ENCODE results near the gene ABCC4. TPM values are rescaled to one million over a fixed set of nuclear protein-coding genes. Genes with fewer than 3 reads are reported as not detected.
"Not testable (repeated sequence)": the region's sequence is repeated elsewhere in the genome, so short reads cannot be mapped to it uniquely, and the experiment has no call there.

Gene ABCC4
- total RNA-seq, 1 experiment from 2014 or later, result 17.7 TPM

DNA sequence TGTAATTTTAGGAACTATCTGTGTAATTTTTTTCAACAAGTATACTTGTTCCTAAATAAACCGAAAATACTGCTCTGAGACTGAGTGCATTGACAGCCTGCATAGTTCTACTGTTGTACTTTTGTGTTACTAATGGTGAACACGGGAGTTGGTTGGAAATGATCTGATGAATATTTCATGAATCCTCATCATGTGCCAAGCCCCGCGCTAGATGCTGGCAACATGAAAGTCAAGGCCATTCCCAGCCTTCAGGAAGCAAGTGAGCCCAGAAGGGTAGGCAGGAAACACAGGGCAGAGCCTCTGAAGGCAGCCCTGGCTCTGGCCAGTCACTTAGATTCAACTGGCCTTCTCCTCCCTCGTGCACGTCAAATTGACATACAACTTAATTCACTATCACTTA, 106.1 kb downstream of the ABCC4 start:
- intact Hi-C loops (cut with micrococcal nuclease), result no loop called here
- no peaks in the 10 kb centered on the region for H3K79me2 ChIP-seq (ENCODE audit: low read length)
- H3K27me3 ChIP-seq (ENCODE audit: low read length), result no peaks in the 10 kb centered on the region
- no peak overlapping the region for H3K9ac ChIP-seq (ENCODE audit: low read length)
- no peak overlapping the region for H2AFZ ChIP-seq (ENCODE audit: low read length)
- ATAC-seq (no peak), DNase-seq (no peak)
- H3K4me1 ChIP-seq (ENCODE audit: insufficient read depth, low read length), result no peaks in the 10 kb centered on the region
- no peaks in the 10 kb centered on the region for H3K9me3 ChIP-seq (ENCODE audit: low read length)
- H3K4me2 ChIP-seq (ENCODE audit: low read length), result no peak overlapping the region
- no peaks in the 10 kb centered on the region for H3F3A ChIP-seq (ENCODE audit: low read length, unreplicated experiment)
- ChIA-PET CTCF (no interaction called here), POLR2A (ENCODE audit: unreplicated experiment) (no interaction called here)
- no TSS peak for BruUV-seq (replicated peaks)
- no peak overlapping the region for H3K27ac ChIP-seq (ENCODE audit: low read length)
- no peaks in the 10 kb centered on the region for H4K20me1 ChIP-seq (ENCODE audit: low read length)
- no peak overlapping the region for H3K4me3 ChIP-seq (ENCODE audit: low read length)
- no peak for TF ChIP-seq EZH2 (IDR thresholded peaks at IDR 0.05; ENCODE audit: low read length, unreplicated experiment)
- TF ChIP-seq, protein P1, sequence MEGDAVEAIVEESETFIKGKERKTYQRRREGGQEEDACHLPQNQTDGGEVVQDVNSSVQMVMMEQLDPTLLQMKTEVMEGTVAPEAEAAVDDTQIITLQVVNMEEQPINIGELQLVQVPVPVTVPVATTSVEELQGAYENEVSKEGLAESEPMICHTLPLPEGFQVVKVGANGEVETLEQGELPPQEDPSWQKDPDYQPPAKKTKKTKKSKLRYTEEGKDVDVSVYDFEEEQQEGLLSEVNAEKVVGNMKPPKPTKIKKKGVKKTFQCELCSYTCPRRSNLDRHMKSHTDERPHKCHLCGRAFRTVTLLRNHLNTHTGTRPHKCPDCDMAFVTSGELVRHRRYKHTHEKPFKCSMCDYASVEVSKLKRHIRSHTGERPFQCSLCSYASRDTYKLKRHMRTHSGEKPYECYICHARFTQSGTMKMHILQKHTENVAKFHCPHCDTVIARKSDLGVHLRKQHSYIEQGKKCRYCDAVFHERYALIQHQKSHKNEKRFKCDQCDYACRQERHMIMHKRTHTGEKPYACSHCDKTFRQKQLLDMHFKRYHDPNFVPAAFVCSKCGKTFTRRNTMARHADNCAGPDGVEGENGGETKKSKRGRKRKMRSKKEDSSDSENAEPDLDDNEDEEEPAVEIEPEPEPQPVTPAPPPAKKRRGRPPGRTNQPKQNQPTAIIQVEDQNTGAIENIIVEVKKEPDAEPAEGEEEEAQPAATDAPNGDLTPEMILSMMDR (conservative IDR thresholded peaks at IDR 0.05; ENCODE audit: low read depth, low read length), result no peak
- no peak for TF ChIP-seq EZH2phosphoT487 (IDR thresholded peaks at IDR 0.05; ENCODE audit: borderline replicate concordance, low read length)
- no peaks in the 10 kb centered on the region for H3K36me3 ChIP-seq (ENCODE audit: low read depth, low read length)
- no peaks in the 10 kb centered on the region for H3K9me2 ChIP-seq (replicated peaks; ENCODE audit: low read length)

DNA sequence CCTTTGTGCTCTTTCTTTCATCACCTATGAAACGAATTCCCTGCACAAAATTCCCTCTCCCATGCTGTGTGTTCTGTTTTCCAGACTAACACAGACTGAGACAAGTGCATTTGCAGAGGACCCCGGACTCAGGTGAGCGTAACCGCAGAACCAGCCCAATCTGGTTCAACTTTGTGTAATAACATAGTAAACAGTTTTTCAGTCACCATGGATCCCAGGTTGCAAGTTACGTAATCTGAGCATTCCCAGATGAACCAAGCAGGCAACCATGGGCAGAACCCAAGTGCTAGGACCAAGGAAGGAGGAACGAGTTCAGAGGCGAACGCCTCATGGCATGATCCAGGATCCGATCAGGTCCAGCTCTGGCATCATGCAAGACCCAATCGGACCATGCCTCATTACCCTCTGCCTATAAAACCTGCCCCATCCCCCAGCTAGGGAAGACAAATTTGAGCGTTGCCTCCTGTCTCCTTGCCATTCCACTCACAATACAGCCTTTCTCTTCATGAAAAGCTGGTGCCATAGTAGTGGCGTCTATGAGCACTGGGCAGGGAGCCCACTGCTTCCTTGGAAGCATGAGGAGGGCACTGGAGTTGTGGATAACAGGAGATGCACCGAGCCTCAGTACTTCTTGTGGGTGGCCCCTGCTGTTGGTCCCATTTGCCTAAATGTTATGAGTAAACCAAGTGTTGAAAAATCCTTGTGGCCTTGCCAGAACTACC, 107.6 kb downstream of the ABCC4 start:
- POLR2A ChIA-PET (ENCODE audit: unreplicated experiment), result no interaction called here
- H3K9me3 ChIP-seq (ENCODE audit: low read length), result no peaks in the 10 kb centered on the region
- ATAC-seq (no peak), DNase-seq (no peak)
- no peaks in the 10 kb centered on the region for H3K4me1 ChIP-seq (ENCODE audit: insufficient read depth, low read length)
- no peak overlapping the region for H3K9ac ChIP-seq (ENCODE audit: low read length)
- CTCF ChIA-PET, result no interaction called here
- no peak overlapping the region for H2AFZ ChIP-seq (ENCODE audit: low read length)
- TF ChIP-seq EZH2phosphoT487 (IDR thresholded peaks at IDR 0.05; ENCODE audit: borderline replicate concordance, low read length) (no peak), EZH2 (IDR thresholded peaks at IDR 0.05; ENCODE audit: low read length, unreplicated experiment) (no peak)
- H4K20me1 ChIP-seq (ENCODE audit: low read length), result no peaks in the 10 kb centered on the region
- H3F3A ChIP-seq (ENCODE audit: low read length, unreplicated experiment), result no peaks in the 10 kb centered on the region
- no peaks in the 10 kb centered on the region for H3K79me2 ChIP-seq (ENCODE audit: low read length)
- no peaks in the 10 kb centered on the region for H3K9me2 ChIP-seq (replicated peaks; ENCODE audit: low read length)
- no peak overlapping the region for H3K4me2 ChIP-seq (ENCODE audit: low read length)
- no peak overlapping the region for H3K27ac ChIP-seq (ENCODE audit: low read length)
- H3K4me3 ChIP-seq (ENCODE audit: low read length), result no peak overlapping the region
- no peaks in the 10 kb centered on the region for H3K27me3 ChIP-seq (ENCODE audit: low read length)
- no TSS peak for BruUV-seq (replicated peaks)
- H3K36me3 ChIP-seq (ENCODE audit: low read depth, low read length), result no peaks in the 10 kb centered on the region
- intact Hi-C loops (cut with micrococcal nuclease), result loop anchor here (5.0 kb wide), 1 partner anchor 79 kb away; no protein-coding TSS in a partner anchor

DNA sequence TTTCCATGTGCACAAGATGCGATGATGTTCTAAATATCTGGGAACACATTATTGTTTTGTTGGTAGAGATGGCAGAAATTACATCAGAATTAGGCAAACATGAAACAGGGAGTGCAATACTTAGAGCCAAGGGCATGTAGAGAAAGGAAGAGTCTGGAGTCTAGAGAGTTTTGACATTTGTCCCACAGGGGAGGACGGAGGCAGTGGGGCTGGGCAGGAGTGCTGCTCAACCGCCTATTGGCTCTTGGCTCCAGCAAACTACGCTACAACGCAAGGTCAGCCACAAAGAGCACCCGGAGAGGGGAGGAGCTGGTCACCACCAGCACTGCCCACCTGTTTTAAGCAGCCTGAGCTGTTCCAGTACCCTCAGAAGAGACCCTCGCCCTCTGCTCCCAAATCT, 108.3 kb downstream of the ABCC4 start:
- intact Hi-C loops (cut with micrococcal nuclease), result loop anchor here (5.0 kb wide), 1 partner anchor 79 kb away; no protein-coding TSS in a partner anchor
- ChIA-PET POLR2A (ENCODE audit: unreplicated experiment) (no interaction called here), CTCF (interaction anchor here (0.5 to 1.7 kb wide), 3 partner anchors 88 to 641 kb away, joined by 3 to 12 read pairs (median 3); no protein-coding TSS in a partner anchor)

DNA sequence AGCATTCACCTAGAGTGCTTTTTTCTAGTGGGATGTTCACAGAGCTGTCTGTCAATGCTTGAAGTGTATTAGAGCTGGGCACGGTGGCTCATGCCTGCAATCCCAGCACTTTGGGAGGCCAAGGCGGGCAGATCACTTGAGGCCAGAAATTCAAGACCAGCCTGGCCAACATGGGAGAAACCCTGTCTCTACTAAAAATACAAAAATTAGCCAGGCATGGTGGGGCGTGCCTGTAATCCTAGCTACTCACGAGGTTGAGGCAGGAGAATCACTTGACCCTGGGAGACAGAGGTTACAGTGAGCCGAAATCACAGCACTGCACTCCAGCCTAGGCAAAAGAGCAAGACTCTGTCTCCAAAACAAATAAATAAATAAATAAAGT, 108.7 kb downstream of the ABCC4 start:
- DNase-seq; BruUV-seq (replicated peaks); H2AFZ ChIP-seq (ENCODE audit: low read length); H3K27me3 ChIP-seq (ENCODE audit: low read length); POLR2A ChIA-PET (ENCODE audit: unreplicated experiment); H3K27ac ChIP-seq (ENCODE audit: low read length); ATAC-seq; H3K79me2 ChIP-seq (ENCODE audit: low read length); H3K36me3 ChIP-seq (ENCODE audit: low read depth, low read length); H3K9me3 ChIP-seq (ENCODE audit: low read length); H3K4me1 ChIP-seq (ENCODE audit: insufficient read depth, low read length); H4K20me1 ChIP-seq (ENCODE audit: low read length); H3K9me2 ChIP-seq (replicated peaks; ENCODE audit: low read length); H3K4me3 ChIP-seq (ENCODE audit: low read length); H3K9ac ChIP-seq (ENCODE audit: low read length); H3K4me2 ChIP-seq (ENCODE audit: low read length); H3F3A ChIP-seq (ENCODE audit: low read length, unreplicated experiment): not testable (repeated sequence)
- CTCF ChIA-PET, result interaction anchor here (0.5 to 1.7 kb wide), 3 partner anchors 89 to 641 kb away, joined by 3 to 12 read pairs (median 3); no protein-coding TSS in a partner anchor
- intact Hi-C loops (cut with micrococcal nuclease), result loop anchor here (5.0 kb wide), 1 partner anchor 80 kb away; no protein-coding TSS in a partner anchor

More for the DNA sequence above, 108.3 kb downstream of the ABCC4 start:
- no peaks in the 10 kb centered on the region for H3K9me3 ChIP-seq (ENCODE audit: low read length)
- no peak for DNase-seq
- no peaks in the 10 kb centered on the region; the same call in 1 of the 2 replicates for H3K36me3 ChIP-seq (ENCODE audit: low read depth, low read length)
- BruUV-seq (replicated peaks), result no TSS peak
- no peak overlapping the region for H3K27ac ChIP-seq (ENCODE audit: low read length)
- H3K79me2 ChIP-seq (ENCODE audit: low read length), result no peaks in the 10 kb centered on the region
- H3K27me3 ChIP-seq (ENCODE audit: low read length), result no peaks in the 10 kb centered on the region
- no peaks in the 10 kb centered on the region for H3F3A ChIP-seq (ENCODE audit: low read length, unreplicated experiment)
- H4K20me1 ChIP-seq (ENCODE audit: low read length), result no peaks in the 10 kb centered on the region
- no peak for ATAC-seq
- TF ChIP-seq EZH2phosphoT487 (IDR thresholded peaks at IDR 0.05; ENCODE audit: borderline replicate concordance, low read length) (no peak), EZH2 (IDR thresholded peaks at IDR 0.05; ENCODE audit: low read length, unreplicated experiment) (no peak)
- TF ChIP-seq, protein P1 (conservative IDR thresholded peaks at IDR 0.05; ENCODE audit: low read depth, low read length), result no peak
- H3K4me3 ChIP-seq (ENCODE audit: low read length), result no peak overlapping the region
- H3K9me2 ChIP-seq (replicated peaks; ENCODE audit: low read length), result no peaks in the 10 kb centered on the region
- H3K9ac ChIP-seq (ENCODE audit: low read length), result no peak overlapping the region
- H3K4me2 ChIP-seq (ENCODE audit: low read length), result no peak overlapping the region
- no peak overlapping the region for H2AFZ ChIP-seq (ENCODE audit: low read length)
- H3K4me1 ChIP-seq (ENCODE audit: insufficient read depth, low read length), result no peaks in the 10 kb centered on the region

Data from PC-3 (cell line).